PC-9 (cell line): Measurements from ENCODE around the gene ZNF438.

Experiments
- EZH2 ChIP-seq: fragments of 200-600 bp; sonication (generic); IDR thresholded peaks from 2 replicates; pipeline ENCODE4 v1.8.0; 2017; ENCODE audit warnings: antibody characterized with exemption, low read depth
- TF ChIP-seq, protein P1 (sequence below): fragments of 200-600 bp; sonication (generic); conservative IDR thresholded peaks from 2 replicates; pipeline ENCODE4 v1.6.1; 2017; ENCODE audit warnings: mixed run types, antibody characterized with exemption, mild to moderate bottlenecking, moderate library complexity

DNA sequence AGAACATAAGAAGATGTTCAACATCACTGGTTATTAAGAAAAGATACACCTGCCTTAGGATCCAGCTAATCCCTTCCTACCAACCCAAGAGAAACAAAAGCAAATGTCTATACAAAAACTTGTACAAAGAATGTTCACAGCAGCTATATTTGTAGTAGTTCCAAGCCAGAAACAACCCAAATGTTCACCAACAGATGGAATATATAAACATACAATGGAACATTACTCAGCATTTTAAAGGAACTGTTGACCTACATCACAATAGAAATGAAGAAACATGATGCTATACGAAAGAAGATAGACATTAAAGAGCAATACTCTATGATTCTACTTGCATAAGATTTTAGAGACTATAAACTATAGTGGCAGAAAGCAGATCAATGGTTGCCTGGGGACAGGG is 149.4 kb downstream of the ZNF438 start:
- TF ChIP-seq, protein P1, sequence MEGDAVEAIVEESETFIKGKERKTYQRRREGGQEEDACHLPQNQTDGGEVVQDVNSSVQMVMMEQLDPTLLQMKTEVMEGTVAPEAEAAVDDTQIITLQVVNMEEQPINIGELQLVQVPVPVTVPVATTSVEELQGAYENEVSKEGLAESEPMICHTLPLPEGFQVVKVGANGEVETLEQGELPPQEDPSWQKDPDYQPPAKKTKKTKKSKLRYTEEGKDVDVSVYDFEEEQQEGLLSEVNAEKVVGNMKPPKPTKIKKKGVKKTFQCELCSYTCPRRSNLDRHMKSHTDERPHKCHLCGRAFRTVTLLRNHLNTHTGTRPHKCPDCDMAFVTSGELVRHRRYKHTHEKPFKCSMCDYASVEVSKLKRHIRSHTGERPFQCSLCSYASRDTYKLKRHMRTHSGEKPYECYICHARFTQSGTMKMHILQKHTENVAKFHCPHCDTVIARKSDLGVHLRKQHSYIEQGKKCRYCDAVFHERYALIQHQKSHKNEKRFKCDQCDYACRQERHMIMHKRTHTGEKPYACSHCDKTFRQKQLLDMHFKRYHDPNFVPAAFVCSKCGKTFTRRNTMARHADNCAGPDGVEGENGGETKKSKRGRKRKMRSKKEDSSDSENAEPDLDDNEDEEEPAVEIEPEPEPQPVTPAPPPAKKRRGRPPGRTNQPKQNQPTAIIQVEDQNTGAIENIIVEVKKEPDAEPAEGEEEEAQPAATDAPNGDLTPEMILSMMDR, result no peak
- TF ChIP-seq EZH2, result no peak
